Middle frontal gyrus (tissue), 1 donor: Measurements from ENCODE around the gene CETN1.

Experiments used
- DNase-seq: peaks from one replicate; pipeline ENCODE4 v3.0.0-alpha.2; 2015; ENCODE audit warnings: low spot score; ENCODE audit errors: extremely low spot score

Gene CETN1

GRCh38 chr18:622289-622688 is 42.1 kb downstream of the CETN1 start:
- DNase-seq: no peak

DNA sequence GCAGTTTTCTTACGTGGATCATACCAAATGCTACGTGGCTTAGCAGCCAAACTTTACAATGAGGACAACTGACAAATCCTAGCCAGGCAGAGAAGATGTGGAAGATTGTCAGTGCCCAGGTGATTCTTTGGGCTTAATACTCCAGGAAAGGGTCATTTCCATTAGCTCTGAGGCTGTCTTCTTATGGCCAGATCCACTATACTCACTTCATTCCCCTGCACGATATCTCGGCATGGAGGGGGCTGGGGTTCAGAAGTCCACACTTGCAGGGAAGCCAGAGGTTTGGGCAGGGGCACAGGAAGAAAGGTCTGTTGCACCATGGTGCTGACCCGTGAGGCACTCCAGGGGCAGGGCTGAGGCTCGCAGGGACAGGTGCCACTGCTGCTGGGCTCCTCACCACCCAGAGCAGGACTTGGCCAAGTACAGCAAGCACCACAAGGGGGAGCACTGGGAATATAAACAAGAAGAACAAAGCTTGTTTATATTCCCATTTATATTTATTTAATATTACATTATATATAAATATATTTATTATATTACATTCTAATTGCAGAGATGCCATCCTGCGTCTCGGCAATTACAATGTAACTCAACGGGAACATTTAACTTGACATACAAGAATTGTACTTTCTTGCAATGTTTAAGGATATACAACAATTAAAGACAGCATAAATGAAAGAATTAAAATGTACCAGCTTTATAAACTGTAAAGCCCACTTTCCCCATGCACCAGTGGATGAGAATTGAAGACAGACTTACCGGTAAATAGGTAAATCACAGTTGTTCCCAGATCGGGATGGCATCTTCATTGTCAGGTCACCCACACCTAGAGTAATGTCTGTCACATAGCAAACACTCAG is 43.8 kb downstream of the CETN1 start:
- DNase-seq: peak; percentile 51

DNA sequence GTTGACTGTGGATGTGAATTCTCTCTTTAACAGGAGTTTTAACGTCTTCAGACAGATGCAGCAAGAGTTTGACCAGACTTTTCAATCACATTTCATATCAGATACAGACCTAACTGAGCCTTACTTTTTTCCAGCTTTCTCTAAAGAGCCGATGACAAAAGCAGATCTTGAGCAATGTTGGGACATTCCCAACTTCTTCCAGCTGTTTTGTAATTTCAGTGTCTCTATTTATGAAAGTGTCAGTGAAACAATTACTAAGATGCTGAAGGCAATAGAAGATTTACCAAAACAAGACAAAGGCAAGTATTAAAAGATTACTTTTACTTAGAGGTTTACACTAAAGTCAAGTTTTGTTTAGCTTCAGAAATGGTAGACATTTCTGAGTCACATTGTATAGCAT is 47.1 kb downstream of the CETN1 start:
- no peak for DNase-seq

GRCh38 chr18:629269-630150 is 49.3 kb downstream of the CETN1 start:
- no peak for DNase-seq

DNA sequence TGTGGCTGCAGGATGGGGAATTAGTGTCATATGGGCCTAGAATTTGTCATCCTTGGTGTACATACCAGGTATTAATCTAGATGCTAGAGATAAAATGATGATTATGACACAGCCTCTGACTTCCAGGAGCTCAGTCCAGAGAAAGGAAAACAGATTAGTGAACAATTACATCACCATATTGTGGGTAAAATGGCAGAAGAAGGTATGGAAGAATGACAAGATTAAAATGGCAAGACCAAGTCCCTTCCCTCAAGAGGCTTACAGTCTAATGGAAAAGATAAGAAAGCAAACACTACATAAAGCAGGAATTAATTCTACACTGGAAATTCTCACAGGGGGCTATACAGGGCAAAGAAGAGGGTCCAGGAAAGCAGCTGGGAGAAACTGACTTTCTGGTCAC is 51.4 kb downstream of the CETN1 start:
- no peak for DNase-seq
